ENCODE results near the gene COL12A1.

DNA sequence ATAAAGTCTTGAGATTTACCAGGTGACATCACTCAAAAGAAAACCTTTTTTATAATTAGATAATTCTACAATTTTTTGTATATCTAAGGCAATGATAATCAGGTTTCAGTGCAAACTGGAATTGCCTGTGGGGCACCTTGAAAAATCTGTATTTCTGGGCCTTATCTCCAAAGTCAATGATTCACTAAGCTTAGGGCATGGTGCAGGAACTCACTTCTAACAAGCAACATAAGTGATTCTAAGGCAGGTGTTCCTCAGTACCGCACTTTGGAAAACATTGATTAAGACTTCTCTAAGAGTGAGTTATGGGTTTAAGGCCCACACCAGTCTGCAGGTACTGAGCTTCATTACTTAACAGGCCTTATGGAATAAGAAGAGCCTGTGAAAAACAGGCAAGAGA lies 115.3 kb downstream of the COL12A1 start:
- TF ChIP-seq CTCF (IDR thresholded peaks at IDR 0.05; ENCODE audit: poor library complexity) (no peak), EZH2 (IDR thresholded peaks at IDR 0.05; ENCODE audit: borderline replicate concordance) (no peak)
